Activated CD4-positive, alpha-beta T cell treated with anti-CD3 and anti-CD28 coated beads, Interleukin-2, amount 50 U/mL, for 1 hour (primary cell): ENCODE measurements around the gene GPR18.
"Not testable (repeated sequence)": the region's sequence is repeated elsewhere in the genome, so short reads cannot be mapped to it uniquely, and the experiment has no call there.

ENCODE experiments used
- DNase-seq: peaks from one replicate; pipeline ENCODE4 v3.0.0-alpha.2; 2020

The GPR18 gene

GRCh38 chr13:99265162-99265800, 7.1 kb upstream of the GPR18 start:
- DNase-seq, result no peak

DNA sequence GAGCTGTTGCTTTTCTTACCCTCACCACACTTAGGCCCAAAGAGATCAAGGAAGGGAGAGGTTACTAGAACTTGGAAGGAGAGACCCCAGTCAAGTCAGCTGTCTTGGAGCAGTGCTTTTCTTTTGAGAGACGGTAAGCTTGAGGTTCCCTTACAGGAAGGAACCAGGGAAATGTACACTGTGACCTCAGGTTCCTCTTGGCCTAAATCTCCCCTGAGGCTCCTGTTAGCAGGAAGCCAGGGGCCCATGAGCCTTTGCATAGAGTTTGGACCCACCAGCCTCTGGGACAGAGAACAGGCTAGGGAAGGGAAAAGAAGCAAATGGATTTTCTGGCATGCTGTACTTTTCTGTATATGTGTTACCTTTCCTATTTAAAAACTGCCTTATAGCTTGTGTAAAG, 5.9 kb upstream of the GPR18 start:
- DNase-seq, result no peak

GRCh38 chr13:99263126-99263785, 5.1 kb upstream of the GPR18 start:
- DNase-seq, result no peak

GRCh38 chr13:99261059-99261458, 2.9 kb upstream of the GPR18 start:
- DNase-seq, result no peak

DNA sequence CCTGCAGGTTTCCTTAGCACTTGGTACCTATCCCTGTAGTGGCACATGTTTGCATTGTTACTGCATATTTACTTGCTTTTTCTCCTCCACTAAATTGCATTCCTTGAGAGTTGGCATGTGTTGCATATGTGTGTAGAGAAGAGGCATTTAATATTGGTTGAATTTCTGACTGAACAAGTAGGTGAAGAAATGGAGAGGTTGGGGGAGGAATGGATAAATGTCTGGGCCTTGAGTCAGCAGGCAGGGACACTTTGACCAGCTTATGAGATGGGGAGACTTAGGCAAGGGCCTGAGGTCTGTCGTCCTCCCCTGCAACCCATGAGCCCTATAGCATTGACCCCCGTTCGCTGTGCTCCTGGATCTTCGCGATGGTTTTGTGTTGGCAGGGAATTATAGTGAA, 2.0 kb upstream of the GPR18 start:
- no peak for DNase-seq

DNA sequence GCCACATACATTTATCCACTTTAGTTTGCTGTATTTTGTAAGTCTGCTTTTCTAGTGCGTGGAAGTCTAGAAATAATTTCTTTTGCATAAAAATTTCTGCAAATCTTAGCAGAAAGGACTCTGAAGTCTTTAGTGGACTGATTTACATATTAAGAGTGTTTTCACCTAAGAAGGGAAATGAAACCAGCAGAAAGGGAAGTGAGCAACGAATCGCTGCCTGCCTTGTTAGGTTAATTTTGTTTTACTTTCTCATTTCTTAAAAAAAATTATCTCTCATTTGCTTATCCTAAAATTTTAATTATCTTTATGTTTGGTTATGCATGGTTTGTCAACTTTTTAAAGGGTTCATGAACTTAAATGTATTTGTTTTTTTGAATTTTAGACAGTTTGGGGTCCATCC, 767 bp upstream of the GPR18 start:
- DNase-seq, result no peak

- no peak for DNase-seq
Measured at GRCh38 chr13:99257291-99257690, 888 bp downstream of the GPR18 start.

GRCh38 chr13:99256709-99257108, 1.5 kb downstream of the GPR18 start:
- DNase-seq, result no peak

- no peak for DNase-seq
Measured at GRCh38 chr13:99256283-99256682, 1.9 kb downstream of the GPR18 start.

DNA sequence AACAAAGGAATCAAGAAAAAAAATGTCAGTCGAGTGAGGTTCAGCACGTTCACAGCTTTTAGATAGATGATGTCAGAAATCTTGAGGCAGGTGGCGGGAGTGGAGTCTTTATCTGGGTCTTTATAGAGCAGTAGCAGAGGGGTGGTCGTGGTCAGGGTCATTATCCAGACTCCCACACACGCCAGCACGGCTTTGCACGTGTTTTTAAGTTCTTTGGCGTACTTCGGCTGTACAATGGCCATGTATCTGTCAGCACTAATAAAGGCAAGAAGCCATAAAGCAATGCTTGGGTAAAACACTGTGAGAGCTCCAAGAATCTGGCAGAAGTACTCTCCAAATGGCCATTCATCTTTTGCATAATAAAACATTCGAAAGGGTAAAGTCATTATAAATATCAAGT, 2.9 kb downstream of the GPR18 start:
- DNase-seq, result no peak

- DNase-seq, result no peak
Measured at GRCh38 chr13:99254830-99255229, 3.3 kb downstream of the GPR18 start.

DNA sequence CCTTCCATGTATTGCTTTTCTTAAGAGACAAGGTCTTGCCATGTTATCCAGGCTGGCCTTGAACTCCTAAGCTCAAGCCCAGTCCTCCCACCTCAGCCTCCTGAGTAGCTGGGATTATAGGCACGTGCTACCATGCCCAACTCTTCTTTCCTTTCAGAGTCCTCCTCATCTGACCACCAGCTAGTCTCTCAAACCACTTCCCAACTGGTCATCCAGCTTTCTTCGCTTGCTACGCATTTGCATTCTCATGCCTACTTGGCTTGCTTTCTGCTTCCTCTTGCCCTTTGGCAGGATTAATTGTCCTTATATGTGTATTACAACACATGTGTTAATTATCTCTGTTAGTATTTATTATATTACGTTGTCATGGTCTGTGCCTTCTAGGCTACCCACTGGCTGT, 6.3 kb downstream of the GPR18 start:
- DNase-seq, result no peak

DNA sequence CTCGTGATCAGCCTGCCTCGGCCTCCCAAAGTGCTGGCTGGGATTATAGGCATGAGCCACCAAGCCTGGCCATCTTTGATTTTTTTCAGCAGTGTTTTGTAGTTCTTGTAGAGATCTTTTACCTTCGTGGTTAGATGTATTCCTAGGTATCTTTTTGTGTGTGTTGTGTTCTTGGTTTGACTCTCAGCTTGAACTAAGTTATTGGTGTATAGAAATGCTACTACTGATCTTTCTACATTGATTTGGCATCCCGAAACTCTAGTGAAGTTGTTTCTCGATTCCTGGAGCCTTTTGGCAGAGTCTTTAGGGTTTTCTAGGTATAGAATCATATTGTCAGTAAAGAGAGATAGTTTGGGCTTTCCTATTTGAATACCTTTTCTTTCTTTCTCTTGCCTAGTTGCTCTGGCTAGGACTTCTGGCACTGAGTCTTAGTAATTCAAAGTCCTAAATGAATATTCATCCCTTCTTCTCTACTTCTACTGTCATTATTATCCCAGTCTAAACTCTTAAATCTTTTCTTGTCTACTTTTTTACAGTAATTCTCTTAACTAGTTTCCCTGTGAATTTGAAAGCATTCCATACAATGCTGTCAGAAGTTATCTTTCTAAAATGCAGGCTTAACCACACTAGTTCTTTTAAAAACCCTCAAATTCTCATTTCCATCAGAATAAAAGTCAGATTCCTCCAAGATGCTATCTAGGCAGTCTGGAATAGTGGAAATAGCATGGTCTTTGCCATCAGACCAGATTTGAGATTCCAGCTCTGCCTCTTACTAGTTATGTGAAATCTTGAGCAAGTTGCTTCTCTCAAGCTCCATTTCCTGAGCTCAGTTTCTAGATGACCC, 7.0 kb downstream of the GPR18 start:
- no peak for DNase-seq

DNA sequence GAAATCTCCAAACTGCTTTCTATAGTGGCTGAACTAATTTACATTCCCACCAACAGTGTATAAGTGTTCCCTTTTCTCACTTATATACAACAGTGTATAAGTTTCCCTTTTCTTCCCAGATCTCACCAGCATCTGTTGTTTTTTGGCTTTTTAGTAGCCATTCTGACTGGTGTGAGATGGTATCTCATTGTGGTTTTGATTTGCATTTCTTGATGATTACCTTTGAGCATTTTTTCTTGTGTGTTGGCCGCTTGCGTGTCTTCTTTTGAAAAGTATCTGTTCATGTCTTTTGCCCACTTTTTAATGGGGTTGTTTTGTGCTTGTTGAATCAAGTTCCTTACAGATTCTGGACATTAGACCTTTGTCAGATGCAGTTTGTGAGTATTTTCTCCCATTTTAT, 8.6 kb downstream of the GPR18 start:
- DNase-seq, result not testable (repeated sequence)

- not testable (repeated sequence) for DNase-seq
Measured at GRCh38 chr13:99249178-99249577, 9.0 kb downstream of the GPR18 start.

- no peak for DNase-seq
Measured at GRCh38 chr13:99246100-99246499, 12.1 kb downstream of the GPR18 start.

- no peak for DNase-seq
Measured at GRCh38 chr13:99237981-99238662, 20.1 kb downstream of the GPR18 start.

- no peak for DNase-seq
Measured at GRCh38 chr13:99231721-99232120, 26.5 kb downstream of the GPR18 start.

- DNase-seq, result no peak
Measured at GRCh38 chr13:99230991-99231390, 27.2 kb downstream of the GPR18 start.

DNA sequence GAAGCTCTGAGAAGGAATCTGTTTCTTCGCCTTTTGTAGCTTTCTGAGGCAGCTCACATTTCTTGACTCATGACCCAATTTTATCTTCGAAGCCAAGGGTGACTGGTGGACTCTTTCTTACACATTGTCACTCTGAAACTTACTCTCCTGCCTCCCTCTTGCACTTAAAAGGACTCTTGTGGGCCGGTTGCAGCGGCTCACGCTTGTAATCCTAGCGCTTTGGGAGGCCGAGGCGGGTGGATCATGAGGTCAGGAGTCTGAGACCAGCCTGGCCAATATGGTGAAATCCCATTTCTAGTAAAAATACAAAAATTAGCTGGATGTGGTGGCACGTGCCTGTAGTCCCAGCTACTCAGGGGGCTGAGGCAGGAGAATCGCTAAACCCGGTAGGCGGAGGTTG, 27.6 kb downstream of the GPR18 start:
- DNase-seq, result not testable (repeated sequence)

GRCh38 chr13:99228737-99229691, 29.2 kb downstream of the GPR18 start:
- no peak for DNase-seq
